NCI-H748 (cell line): ENCODE measurements around the gene RICTOR.
"Not testable (repeated sequence)": the region's sequence is repeated elsewhere in the genome, so short reads cannot be mapped to it uniquely, and the experiment has no call there.

Experiments
- DNase-seq: peaks from one replicate; lab custom pipeline; 2025; ENCODE audit not compliant: unreplicated experiment; lab: John Stamatoyannopoulos, UW

The RICTOR gene

GRCh38 chr5:39014561-39014960 lies 59.6 kb downstream of the RICTOR start:
- DNase-seq: no peak

DNA sequence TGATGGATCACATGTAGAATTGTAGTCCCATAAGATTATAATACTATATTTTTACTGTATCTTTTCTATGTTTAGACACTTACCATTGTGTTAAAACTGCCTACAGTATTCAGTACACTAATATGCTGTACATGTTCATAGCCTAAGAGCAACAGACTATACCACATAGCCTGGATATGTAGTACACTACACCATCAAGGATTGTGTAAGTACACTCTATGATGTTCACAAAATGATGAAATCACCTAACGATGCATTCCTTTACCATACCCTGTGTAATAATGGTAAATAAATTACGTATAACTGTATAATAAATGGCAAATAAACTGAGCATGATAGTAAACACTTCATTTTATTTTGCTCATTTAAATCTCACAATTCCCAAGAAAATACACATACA lies 60.3 kb downstream of the RICTOR start:
- no peak for DNase-seq

- DNase-seq: not testable (repeated sequence)
These were observed 63.2 kb downstream of the RICTOR start for GRCh38 chr5:39010958-39011357.

DNA sequence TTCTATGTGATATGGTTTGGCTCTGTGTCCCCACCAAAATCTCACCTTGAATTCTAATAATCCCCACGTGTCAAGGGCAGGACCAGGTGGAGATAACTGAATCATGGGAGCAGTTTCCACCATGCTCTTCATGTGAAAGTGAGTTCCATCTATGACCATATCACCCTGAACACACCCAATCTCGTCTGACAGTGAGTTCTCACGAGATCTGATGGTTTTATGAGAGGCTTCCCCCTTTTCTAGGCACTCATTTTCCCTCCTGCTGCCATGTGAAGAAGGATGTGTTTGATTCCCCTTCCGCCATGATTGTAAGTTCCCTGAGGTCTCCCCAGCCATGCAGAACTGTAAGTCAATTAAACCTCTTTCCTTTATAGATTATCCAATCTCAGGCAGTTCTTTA lies 64.2 kb downstream of the RICTOR start:
- DNase-seq: no peak

DNA sequence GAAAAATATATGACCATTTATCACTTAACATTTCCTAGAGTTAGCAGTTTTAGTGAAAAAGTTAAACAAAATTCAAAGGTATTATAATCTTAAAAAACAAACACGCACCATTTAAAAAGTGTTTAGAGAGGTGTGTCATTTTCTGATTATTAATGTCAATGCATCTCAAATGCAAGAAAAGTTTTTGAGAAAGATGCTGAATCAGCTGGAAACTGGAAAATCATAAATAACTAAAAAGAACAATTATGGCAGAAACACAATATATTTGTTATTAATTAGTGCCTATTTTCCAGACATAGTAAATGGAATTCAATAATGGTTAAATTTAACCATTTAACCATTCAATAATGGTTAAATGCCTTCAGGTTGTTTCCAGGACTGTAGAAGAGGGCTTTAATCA lies 64.9 kb downstream of the RICTOR start:
- DNase-seq: no peak

- no peak for DNase-seq
These were observed 67.5 kb downstream of the RICTOR start for GRCh38 chr5:39006650-39007049.

- peak; percentile 22 for DNase-seq
These were observed 68.5 kb downstream of the RICTOR start for GRCh38 chr5:39005566-39006232.

- no peak for DNase-seq
These were observed 72.5 kb downstream of the RICTOR start for GRCh38 chr5:39001683-39002082.

DNA sequence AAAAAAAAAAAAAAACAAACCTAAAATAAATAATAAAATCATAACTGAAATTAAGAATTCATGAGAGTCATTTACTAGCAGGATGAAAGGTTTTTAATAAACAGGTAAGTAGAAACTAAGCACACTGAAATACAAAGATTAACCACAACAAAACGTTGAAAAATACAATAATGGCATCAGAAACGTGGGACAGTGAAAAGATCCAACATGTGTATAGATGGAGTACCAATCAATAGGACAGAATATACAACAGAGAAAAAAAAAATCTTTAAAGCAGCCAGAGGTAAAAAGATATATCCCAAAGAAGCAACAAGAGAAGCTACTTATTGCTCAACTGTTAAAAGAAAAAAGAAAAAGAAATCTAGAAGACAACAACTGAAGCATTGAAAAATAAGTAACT lies 75.2 kb downstream of the RICTOR start:
- no peak for DNase-seq

DNA sequence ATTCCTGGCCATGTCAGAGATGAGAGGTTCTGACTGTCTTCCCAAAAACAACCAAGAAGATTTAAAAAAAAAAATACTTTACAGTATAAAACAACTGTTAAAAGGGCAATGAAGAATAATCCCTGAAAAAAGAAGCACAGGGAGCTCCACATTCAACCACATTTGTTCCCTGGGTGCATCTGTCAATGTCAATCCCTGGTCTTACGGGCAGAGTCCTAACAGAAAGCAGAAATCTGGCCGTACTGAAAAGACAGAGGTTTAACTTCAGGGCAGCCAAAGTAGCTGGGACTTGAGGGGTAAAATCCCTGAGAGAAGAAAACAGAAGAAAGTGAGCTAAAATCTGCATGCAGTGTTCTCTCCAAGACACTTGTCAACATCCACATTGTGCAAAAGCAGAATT lies 76.6 kb downstream of the RICTOR start:
- DNase-seq: no peak

DNA sequence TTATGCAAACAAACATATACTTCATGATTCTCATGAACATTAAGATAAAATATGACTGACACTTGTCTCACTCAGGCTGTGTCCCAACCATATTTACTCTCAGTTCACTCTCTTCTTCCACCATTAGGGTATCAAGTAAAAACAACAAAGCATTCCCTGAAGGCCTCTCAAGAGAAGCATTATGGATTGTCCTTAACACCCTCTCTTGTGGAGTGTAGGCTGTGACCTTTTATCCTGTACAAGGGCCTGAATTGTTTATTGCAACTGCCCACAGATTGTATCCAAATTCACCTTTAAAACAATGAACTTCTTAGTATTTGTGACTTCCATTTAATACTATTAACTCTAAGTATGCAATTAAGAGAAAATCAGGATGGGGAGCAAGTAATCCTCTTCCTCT lies 78.1 kb downstream of the RICTOR start:
- no peak for DNase-seq

GRCh38 chr5:38994324-38994927 lies 79.8 kb downstream of the RICTOR start:
- DNase-seq: peak; percentile 23

DNA sequence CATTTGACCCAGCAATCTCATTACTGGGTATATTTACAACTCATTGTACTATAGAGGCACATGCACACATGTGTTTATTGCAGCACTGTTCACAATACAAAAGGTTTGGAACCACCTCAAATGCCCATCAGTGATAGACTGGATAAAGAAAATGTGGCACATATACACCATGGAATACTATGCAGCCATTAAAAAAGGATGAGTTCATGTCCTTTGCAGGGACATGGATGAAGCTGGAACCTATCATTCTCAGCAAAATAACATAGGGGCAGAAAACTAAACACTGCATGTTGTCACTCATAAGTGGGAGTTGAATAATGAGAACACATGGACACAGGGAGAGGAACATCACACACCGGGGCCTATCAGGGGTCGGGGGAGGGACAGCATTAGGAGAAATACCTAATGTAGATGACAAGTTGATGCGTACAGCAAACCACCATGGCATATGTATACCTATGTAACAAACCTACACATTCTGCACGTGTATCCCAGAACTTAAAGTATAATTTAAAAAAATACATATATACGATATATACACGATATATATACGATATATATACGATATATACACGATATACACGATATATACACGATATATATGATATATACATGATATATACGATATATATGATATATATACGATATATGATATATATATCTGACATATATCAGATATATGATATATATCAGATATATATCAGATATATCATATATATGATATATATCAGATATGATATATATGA lies 84.1 kb downstream of the RICTOR start:
- not testable (repeated sequence) for DNase-seq

- no peak for DNase-seq
These were observed 88.2 kb downstream of the RICTOR start for GRCh38 chr5:38985909-38986452.

- DNase-seq: no peak
These were observed 94.7 kb downstream of the RICTOR start for GRCh38 chr5:38979535-38979934.

GRCh38 chr5:38978036-38978435 lies 96.2 kb downstream of the RICTOR start:
- DNase-seq: no peak

- DNase-seq: no peak
These were observed 105.5 kb downstream of the RICTOR start for GRCh38 chr5:38968665-38969064.

- no peak for DNase-seq
These were observed 112.5 kb downstream of the RICTOR start for GRCh38 chr5:38961691-38962090.

- DNase-seq: no peak
These were observed 120.7 kb downstream of the RICTOR start for GRCh38 chr5:38953426-38954012.

DNA sequence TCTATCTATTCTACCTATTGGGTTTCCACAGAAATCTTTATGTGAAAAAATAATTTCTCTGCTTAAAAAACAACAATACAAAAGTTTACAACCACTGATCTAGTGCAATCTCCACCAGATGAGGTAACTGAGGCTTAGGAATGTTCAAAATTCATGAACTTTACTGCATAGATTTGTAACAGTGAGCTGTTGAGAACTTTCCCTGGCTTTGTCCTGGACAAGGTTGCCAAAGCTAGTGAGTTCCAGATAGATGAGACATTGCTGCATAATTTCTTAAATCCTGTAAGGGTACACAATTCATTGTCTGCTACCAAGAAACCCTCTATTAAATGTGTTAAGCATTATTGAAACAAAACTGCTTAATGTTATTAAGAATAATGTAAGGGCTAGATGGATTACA lies 125.7 kb downstream of the RICTOR start:
- DNase-seq: no peak

DNA sequence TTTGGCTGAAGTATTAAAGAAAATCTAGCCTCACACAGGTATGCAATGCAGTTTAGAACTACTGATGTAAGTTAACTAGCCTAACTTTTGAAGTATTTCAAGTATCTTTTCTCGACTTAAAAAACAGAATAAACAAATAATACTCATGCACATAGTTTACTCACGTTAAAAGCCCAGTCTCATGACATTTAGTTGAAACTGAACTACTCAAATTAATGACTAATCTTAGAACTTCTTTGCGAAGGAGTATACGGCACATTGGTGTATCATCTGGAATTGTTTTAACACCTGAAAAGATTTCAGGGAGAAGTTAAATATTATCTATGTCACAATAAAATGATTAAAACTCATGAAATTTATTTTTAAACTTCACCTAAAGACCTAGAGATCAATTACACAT lies 129.9 kb downstream of the RICTOR start:
- no peak for DNase-seq

DNA sequence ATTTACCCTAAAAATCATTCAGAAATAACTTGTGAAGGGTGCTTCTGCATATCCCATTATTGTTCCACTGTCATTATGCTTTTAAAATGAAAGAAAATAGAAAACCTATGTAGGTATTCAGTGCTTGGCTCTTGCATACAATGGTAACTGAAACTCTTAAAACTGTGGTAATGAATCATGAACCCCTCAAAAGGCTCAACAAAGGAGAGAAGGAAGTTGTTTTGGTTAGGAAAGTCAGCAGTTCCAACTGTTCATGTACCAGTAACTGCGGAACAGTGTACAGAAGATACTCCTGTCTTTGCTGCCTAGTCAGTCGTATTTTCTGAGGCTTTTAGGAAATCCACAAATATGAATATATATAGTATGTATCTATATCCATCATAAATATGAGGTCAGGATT lies 132.3 kb downstream of the RICTOR start:
- DNase-seq: no peak
